Measurements from ENCODE around the gene DIDO1.
"Not testable (repeated sequence)": the region's sequence is repeated elsewhere in the genome, so short reads cannot be mapped to it uniquely, and the experiment has no call there.

DIDO1 gene

GRCh38 chr20:62875419-62876361 is 50.6 kb downstream of the DIDO1 start:
- DNase-seq = peak; percentile 83

- no peak for DNase-seq
Observed at GRCh38 chr20:62874964-62875344, 51.4 kb downstream of the DIDO1 start.

GRCh38 chr20:62873681-62874031 is 52.6 kb downstream of the DIDO1 start:
- peak; percentile 67 for DNase-seq

GRCh38 chr20:62873280-62873679 is 53.0 kb downstream of the DIDO1 start:
- DNase-seq = no peak

- no peak for DNase-seq
Observed at GRCh38 chr20:62872862-62873261, 53.4 kb downstream of the DIDO1 start.

GRCh38 chr20:62872184-62872847 is 54.0 kb downstream of the DIDO1 start:
- DNase-seq = no peak

- DNase-seq = no peak
Observed at GRCh38 chr20:62864207-62864606, 62.1 kb downstream of the DIDO1 start.

GRCh38 chr20:62861726-62862336 is 64.5 kb downstream of the DIDO1 start, which contains the start of gene TCFL5:
TCFL5 (minus strand) TSS chr20:62861822; CDS start chr20:62861670, 152 bp downstream.
- DNase-seq = peak; percentile 94

- peak; percentile 59 for DNase-seq
Observed at GRCh38 chr20:62860924-62861691, 65.2 kb downstream of the DIDO1 start.

GRCh38 chr20:62860391-62860923 is 65.8 kb downstream of the DIDO1 start:
- DNase-seq = no peak

GRCh38 chr20:62859721-62860120 is 66.6 kb downstream of the DIDO1 start:
- DNase-seq = no peak

GRCh38 chr20:62858058-62858830 is 68.1 kb downstream of the DIDO1 start:
- DNase-seq = no peak

GRCh38 chr20:62856931-62857619 is 69.2 kb downstream of the DIDO1 start:
- DNase-seq = no peak

GRCh38 chr20:62855120-62855519 is 71.2 kb downstream of the DIDO1 start:
- DNase-seq = no peak

- no peak for DNase-seq
Observed at GRCh38 chr20:62854121-62854520, 72.2 kb downstream of the DIDO1 start.

- DNase-seq = not testable (repeated sequence)
Observed at GRCh38 chr20:62853304-62853703, 73.0 kb downstream of the DIDO1 start.

- DNase-seq = no peak
Observed at GRCh38 chr20:62852841-62853240, 73.5 kb downstream of the DIDO1 start.

GRCh38 chr20:62852196-62852595 is 74.1 kb downstream of the DIDO1 start:
- no peak for DNase-seq

- no peak for DNase-seq
Observed at GRCh38 chr20:62850333-62850974, 75.9 kb downstream of the DIDO1 start.

GRCh38 chr20:62849431-62849830 is 76.9 kb downstream of the DIDO1 start:
- DNase-seq = no peak

- DNase-seq = not testable (repeated sequence)
Observed at GRCh38 chr20:62848917-62849316, 77.4 kb downstream of the DIDO1 start.

Data from left hindlimb (tissue), 1 donor.